ENCODE data around the gene TPSD1.
"Not testable (repeated sequence)": the region's sequence is repeated elsewhere in the genome, so short reads cannot be mapped to it uniquely, and the experiment has no call there.

GRCh38 chr16:1292208-1292607 lies 36.3 kb downstream of the TPSD1 start:
- not testable (repeated sequence) for TF ChIP-seq POLR2A, POLR2AphosphoS5, POU2F2 (IDR thresholded peaks at IDR 0.05; ENCODE audit: low read depth, low read length)
